Smooth muscle cell of the pulmonary artery (primary cell): Measurements from ENCODE around the gene B4GALNT2. TPM values are rescaled to one million over a fixed set of nuclear protein-coding genes. Genes with fewer than 3 reads are reported as not detected.

ENCODE experiments used
- total RNA-seq: library from RNA; depleted of rRNA; stranded (reverse); fragments of >200 nt; gene quantifications from 2 replicates; pipeline ENCODE4 v1.2.3, GENCODE V29; 2014

B4GALNT2 gene, protein sequence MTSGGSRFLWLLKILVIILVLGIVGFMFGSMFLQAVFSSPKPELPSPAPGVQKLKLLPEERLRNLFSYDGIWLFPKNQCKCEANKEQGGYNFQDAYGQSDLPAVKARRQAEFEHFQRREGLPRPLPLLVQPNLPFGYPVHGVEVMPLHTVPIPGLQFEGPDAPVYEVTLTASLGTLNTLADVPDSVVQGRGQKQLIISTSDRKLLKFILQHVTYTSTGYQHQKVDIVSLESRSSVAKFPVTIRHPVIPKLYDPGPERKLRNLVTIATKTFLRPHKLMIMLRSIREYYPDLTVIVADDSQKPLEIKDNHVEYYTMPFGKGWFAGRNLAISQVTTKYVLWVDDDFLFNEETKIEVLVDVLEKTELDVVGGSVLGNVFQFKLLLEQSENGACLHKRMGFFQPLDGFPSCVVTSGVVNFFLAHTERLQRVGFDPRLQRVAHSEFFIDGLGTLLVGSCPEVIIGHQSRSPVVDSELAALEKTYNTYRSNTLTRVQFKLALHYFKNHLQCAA
- total RNA-seq = 0.03 and 2.8 TPM in 2 replicates

DNA sequence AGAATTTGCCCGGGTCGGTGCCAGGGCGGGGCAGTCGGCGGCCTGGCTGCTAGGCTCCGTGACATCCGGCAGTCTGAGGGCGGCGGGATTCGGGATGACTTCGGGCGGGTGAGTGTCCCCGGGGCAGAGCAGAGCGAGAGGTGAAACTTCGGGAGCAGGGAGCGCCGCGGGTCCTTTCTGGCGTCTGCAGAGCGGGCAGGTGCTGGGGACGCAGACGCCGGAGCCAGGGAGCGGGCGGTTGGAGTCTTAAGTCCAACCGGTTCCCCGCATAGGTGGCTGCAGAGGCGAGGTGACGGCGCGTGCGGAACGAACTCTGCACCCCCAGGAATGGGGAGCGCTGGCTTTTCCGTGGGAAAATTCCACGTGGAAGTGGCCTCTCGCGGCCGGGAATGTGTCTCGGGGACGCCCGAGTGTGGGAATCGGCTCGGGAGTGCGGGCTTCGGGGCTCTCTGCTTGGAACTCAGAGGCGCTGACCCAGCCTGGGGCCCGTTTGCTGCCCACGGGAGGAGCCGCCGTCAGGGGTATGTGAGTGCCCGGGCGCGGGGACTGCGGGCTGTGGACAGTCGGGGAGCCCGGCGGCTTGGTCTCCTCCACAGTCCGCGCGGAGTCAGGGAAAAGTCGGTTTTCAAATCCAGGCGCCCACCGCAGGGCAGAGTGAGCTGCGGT lies at the start of gene B4GALNT2:
TSS of gene B4GALNT2 (plus strand) at position 71 of the 666 bp plus-strand sequence. CDS start at position 95, 24 bp downstream.

DNA sequence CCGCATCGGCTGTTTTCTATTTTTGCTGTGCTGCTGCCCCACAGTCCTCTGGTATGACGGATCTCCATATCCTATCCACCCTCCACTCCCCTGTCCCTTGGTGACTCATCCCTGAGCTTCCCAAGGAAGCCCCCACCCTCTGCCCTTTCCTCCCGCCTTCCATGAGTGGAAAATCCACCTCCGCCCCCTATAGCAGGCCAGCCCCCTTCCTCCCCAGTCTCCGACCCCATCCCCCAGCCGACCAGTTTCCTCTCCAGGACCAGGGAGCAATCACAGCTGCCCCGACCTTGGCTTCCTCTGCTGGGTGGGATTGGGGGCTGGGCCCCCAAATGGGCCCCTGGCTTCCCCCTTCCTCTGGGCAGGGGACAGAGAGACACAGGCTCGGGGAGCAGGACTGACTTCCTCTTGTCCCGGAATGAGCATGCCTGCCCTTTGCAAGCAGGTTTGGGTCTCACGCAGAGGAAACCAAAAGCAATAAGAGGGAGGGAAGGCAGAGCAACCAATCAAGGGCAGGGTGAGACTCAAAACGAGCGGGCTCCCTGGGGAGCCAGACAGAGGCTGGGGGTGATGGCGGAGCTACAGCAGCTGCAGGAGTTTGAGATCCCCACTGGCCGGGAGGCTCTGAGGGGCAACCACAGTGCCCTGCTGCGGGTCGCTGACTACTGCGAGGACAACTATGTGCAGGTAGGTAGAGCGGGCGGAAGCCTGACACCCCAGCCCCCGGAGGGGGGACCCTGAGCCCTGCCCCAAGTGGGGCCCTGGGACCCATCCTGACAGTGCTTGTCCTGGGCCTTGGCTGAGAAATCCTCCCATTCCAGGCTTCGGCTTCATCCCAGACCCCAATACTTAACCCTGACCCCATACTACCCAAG lies 77.8 kb downstream of the B4GALNT2 start, which contains the start of the genes ABI3 and GNGT2:
TSS of gene ABI3 (plus strand) at position 550 of the 872 bp plus-strand sequence. CDS start at position 568, 18 bp downstream.
TSS of gene GNGT2 (minus strand) at position 417 of the 872 bp plus-strand sequence. CDS start 3,152 bp downstream, outside the sequence.

Other genes with a start within 250 kb of the B4GALNT2 start
- gene ATP5MC1, start 240.0 kb upstream of the B4GALNT2 start, total RNA-seq = 24.4 and 24.6 TPM in 2 replicates
- gene UBE2Z, start 224.4 kb upstream of the B4GALNT2 start, total RNA-seq = 68.0 and 75.0 TPM in 2 replicates
- 71.8 and 76.1 TPM in 2 replicates for gene SNF8, start 187.9 kb upstream of the B4GALNT2 start, total RNA-seq
- gene GIP, start 164.2 kb upstream of the B4GALNT2 start, total RNA-seq = not detected in 2 replicates
- 3.4 and 4.3 TPM in 2 replicates for gene IGF2BP1, start 135.4 kb upstream of the B4GALNT2 start, total RNA-seq
- not detected in 2 replicates for gene GNGT2, start 77.8 kb downstream of the B4GALNT2 start, total RNA-seq
- gene ABI3, start 77.9 kb downstream of the B4GALNT2 start, total RNA-seq = 0.17 and 0.20 TPM in 2 replicates
- gene PHOSPHO1, start 98.0 kb downstream of the B4GALNT2 start, total RNA-seq = 0.39 and 0.40 TPM in 2 replicates
- 12.6 and 16.0 TPM in 2 replicates for gene ZNF652, start 229.5 kb downstream of the B4GALNT2 start, total RNA-seq